Left hindlimb (tissue), 1 donor: Measurements from ENCODE around the gene CTNNA3.
"Not testable (repeated sequence)": the region's sequence is repeated elsewhere in the genome, so short reads cannot be mapped to it uniquely, and the experiment has no call there.

Experiments used
- DNase-seq: peaks from one replicate; pipeline ENCODE4 v3.0.0-alpha.2; 2018

Gene CTNNA3

GRCh38 chr10:67696029-67696428 is at the start of gene CTNNA3:
TSS of gene CTNNA3 (minus strand) at chr10:67696195.
- DNase-seq = no peak

- no peak for DNase-seq
Measured at GRCh38 chr10:67735430-67735829, 39.4 kb upstream of the CTNNA3 start.

GRCh38 chr10:67733511-67733910 is 37.5 kb upstream of the CTNNA3 start:
- DNase-seq = no peak

GRCh38 chr10:67725567-67725966 is 29.6 kb upstream of the CTNNA3 start:
- no peak for DNase-seq

DNA sequence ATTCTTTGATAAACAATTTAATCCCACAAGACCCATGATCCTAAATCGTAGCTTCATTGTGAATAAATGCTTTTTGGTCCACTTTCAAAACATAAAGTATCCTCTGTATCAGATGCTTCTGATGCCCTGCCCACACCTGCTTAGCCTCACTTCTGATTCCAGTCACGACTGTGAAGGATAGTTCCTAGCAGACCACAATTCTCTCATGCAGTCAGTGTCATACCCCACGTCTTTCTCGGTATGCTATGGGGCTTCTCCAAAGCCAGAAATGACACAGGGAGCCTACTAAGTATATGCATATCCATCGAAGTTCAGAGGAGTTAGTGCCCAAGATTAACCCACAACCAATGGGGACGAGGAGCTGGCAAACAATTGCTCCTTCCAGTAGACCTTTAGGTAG is 27.6 kb upstream of the CTNNA3 start:
- DNase-seq = no peak

GRCh38 chr10:67722113-67722512 is 26.1 kb upstream of the CTNNA3 start:
- no peak for DNase-seq

DNA sequence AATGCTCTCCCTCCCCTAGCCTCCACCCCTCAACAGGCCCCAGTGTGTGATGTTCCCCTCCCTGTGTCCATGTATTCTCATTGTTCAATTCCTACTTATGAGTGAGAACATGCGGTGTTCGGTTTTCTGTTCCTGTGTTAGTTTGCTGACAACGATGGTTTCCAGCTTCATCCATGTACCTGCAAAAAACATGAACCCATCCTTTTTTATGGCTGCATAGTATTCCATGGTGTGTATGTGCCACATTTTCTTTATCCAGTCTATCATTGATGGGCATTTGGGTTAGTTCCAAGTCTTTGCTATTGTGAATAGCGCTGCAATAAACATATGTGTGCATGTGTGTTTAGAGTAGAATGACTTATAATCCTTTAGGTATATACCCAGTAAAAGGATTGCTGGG is 20.5 kb upstream of the CTNNA3 start:
- not testable (repeated sequence) for DNase-seq

GRCh38 chr10:67705921-67706320 is 9.9 kb upstream of the CTNNA3 start:
- DNase-seq = no peak

GRCh38 chr10:67699613-67700270 is 3.7 kb upstream of the CTNNA3 start:
- DNase-seq = not testable (repeated sequence)

DNA sequence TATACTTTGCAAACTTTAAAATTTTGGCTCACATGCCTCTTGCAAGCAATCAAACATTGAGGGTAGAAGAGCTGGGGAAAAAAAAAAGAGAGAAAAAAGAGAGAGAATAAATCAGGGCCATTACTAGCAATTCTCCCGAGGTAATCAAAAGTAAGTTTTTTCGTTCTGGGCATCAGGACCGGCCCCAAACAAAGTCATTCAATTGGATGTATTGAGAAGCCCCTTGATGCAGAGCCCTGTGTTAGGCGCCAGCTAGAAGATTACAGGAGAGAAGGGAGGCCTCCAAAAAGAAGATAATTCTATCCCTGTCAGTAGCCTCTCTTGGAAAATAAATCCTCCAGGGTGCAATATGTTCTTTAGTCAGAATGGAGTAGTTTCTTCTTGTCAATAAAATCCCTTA is 2.2 kb upstream of the CTNNA3 start:
- no peak for DNase-seq

DNA sequence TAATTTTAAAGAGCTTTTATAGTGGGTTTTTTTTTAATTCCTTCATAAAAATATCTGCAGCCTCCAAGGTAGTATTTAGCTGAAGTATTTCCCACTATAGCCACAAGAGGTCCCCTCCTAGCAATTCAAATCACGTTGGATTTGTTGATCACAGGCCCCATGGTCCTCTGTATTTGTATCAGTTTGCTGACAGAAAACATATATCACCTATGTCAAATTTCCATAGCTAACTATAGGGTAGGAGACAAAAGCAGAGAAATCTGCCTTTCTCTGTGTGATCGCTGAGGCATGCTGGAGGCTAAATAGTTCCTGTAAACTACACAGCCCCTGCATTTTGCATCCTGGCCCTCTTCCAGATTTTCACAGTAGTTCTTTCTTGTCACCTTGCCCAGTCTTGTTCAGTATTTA is 1.7 kb upstream of the CTNNA3 start:
- DNase-seq = no peak

DNA sequence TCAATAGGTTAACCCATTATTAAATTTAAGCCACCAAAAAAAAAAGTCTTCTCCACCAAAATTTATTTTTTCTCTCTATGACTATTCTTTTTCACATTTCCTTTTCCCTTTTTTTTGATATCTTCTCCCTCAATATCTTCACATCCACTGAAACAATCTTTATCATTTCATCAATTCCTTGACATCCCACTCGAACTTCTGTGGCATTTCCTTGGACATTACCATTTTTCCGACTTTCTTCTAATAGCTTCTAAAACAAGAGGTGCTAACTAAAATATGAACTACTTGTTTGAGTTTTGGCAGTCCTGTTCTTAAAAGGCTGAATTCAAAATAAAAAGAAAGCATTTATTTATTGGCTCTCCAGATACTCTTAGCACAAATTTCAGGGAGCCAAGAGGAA is 684 bp upstream of the CTNNA3 start:
- DNase-seq = no peak

- DNase-seq = no peak
Measured at GRCh38 chr10:67695555-67695954, 440 bp downstream of the CTNNA3 start.

DNA sequence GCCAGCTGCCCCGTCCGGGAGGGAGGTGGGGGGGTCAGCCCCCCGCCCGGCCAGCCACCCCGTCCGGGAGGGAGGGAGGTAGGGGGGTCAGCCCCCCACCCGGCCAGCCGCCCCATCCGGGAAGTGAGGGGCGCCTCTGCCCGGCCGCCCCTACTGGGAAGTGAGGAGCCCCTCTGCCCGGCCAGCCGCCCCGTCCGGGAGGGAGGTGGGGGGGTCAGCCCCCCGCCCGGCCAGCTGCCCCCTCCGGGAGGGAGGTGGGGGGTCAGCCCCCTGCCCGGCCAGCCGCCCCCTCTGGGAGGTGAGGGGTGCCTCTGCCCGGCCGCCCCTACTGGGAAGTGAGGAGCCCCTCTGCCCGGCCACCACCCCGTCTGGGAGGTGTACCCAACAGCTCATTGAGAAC is 4.1 kb downstream of the CTNNA3 start:
- DNase-seq = not testable (repeated sequence)

DNA sequence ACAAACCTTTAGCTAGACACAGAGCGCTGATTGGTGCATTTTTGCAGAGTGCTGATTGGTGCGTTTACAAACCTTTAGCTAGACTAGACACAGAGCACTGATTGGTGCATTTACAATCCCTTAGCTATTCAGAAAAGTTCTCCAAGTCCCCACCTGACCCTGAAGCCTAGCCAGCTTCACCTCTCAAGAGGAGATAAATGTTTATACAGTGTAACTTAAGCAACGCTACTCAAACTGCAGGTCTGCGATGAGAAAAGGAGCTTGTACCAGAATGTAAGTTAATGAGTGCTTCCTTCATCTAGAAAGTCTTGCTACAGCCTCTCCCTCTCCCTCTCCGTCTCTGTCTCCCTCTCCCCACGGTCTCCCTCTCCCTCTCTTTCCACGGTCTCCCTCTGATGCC is 5.5 kb downstream of the CTNNA3 start:
- DNase-seq = not testable (repeated sequence)

- DNase-seq = not testable (repeated sequence)
Measured at GRCh38 chr10:67684140-67684539, 11.9 kb downstream of the CTNNA3 start.

DNA sequence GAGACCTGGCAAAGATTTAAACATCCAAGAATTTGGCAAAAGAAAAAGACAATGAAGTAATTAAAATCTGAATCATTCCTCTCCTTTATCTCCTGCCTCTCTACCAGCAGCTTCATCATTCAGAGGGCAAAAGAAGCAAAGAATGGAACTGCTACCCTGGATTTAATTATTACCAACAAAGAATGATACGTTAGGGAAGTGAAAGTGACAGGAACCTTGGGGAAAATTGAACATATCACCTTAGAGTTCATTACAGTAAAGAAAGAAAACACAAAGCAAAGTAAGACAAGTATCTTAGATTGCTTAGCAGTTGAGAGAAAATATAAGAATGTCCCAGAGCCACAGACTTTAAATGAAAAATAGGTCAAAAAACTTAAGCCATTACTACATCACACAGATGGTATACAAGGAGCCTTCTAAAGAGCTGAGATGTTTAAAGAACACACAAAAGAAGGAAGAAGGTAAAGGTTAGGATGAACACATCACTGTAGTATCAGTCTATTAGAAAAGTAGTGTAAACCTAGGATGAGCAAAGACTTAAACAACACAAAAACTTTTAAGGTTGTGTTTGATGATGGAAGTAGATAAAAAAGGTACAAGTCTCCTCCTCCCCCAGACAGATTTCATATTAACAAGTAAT is 17.5 kb downstream of the CTNNA3 start:
- no peak for DNase-seq

DNA sequence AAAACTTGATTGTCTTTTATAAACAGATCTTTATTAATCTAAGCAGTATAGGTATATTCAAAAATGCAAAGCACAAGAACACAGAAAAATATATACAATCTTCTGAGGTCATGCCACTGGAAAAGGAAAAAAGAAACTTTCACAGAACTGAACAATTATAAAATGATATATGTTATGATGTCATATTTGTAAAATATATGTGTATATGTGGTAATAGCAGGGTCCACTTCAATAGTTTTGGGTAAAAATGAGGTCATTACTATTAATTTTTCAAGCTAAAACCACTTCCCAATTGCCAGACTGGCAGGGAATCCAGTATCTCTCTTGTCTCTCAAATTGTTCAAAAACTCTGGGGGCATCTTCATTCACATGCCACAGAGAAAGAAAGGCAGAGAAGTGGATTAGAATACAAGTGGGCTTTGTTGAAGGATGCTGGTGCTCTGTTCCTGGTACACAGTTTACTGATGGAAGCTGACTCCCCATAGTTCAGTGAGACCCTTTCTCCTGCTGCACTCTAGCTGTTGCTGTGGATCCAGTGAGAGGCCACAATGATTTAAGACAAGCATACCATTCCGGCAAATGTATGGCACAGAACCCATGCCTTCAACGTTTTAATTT is 19.7 kb downstream of the CTNNA3 start:
- DNase-seq = no peak

DNA sequence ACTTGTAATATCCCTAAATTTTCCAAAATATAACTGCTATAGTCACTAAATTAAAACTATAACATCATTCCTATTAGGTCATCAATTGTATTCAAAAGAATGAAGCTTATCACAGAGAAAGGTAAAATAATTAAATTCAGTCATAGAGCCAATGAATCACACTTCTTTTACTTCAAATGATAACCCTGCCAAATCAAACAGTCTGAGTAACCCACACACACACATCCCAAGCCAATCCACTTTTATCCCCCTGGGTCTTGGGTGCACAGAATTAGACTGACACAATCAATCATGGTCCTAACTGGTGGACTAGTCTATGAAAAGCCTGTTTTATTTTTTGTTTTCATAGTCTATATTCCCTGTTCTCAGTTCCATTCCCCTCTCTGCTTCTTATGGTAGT is 25.6 kb downstream of the CTNNA3 start:
- DNase-seq = no peak

DNA sequence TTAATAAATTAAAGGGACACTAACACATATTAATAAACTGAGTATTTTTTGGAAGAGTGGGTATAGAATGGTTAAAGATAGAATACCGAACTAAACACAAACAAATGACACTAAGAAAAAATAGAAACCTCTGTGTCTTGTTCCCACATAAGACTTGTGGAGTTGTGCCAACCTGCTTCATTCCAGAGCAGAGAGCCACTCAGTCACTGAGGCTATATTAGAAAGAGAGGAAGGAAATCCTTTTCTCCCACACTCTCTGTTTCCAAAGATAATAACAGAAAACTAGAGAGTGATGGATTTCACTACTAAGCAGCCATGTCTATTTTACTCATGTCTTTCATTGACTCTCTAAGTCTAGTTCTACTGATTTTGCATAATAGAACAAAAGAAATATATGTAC is 26.0 kb downstream of the CTNNA3 start:
- DNase-seq = no peak

- DNase-seq = no peak
Measured at GRCh38 chr10:67668448-67668847, 27.5 kb downstream of the CTNNA3 start.

GRCh38 chr10:67667035-67667425 is 29.0 kb downstream of the CTNNA3 start:
- no peak for DNase-seq

- DNase-seq = no peak
Measured at GRCh38 chr10:67666416-67667034, 29.5 kb downstream of the CTNNA3 start.

- no peak for DNase-seq
Measured at GRCh38 chr10:67665491-67665890, 30.5 kb downstream of the CTNNA3 start.
